Muscle of leg (tissue), 11 donors: ENCODE data around the gene FBXL16. TPM values are rescaled to one million over a fixed set of nuclear protein-coding genes. Genes with fewer than 3 reads are reported as not detected.

ENCODE experiments used
- DNase-seq: peaks from one replicate; pipeline ENCODE4 v3.0.0; 2013
- H3K27ac ChIP-seq: one replicate; pipeline ENCODE4 v1.5.1; 2013; ENCODE audit warnings: mild to moderate bottlenecking, low read length, control low read depth
- H3K27me3 ChIP-seq: one replicate; pipeline ENCODE4 v1.6.1; 2013; ENCODE audit warnings: low read length; ENCODE audit not compliant: control insufficient read depth, insufficient read depth
- H3K36me3 ChIP-seq: one replicate; pipeline ENCODE4 v1.6.1; 2013; ENCODE audit warnings: low read length; ENCODE audit not compliant: control insufficient read depth, insufficient read depth
- H3K4me1 ChIP-seq: one replicate; pipeline ENCODE4 v1.6.1; 2013; ENCODE audit warnings: low read length; ENCODE audit not compliant: control insufficient read depth, insufficient read depth
- H3K4me3 ChIP-seq: one replicate; pipeline ENCODE4 v1.5.1; 2013; ENCODE audit warnings: low read length, control low read depth
- H3K9me3 ChIP-seq: replicated peaks from 2 replicates; pipeline ENCODE4 v1.6.1; 2013; ENCODE audit warnings: low read depth, low read length; ENCODE audit not compliant: control insufficient read depth
- WGBS: methylation state at CpG from one replicate; pipeline ENCODE4 v1.1.5; 2013; ENCODE audit warnings: missing lambda C conversion rate; ENCODE audit not compliant: insufficient coverage; 5-methylcytosine and 5-hydroxymethylcytosine counted together
- polyA plus RNA-seq, 8 donors: library from polyadenylated mRNA; unstranded; fragments of 120-200 nt; gene quantifications; one replicate each; pipeline versions ENCODE4 v1.2.1 to v1.2.3, GENCODE V29; 2013; ENCODE audit warnings: inconsistent platforms in 1 of 8, low replicate concordance in 1 of 8; ENCODE audit not compliant: insufficient read length in 8 of 8, insufficient read depth in 1 of 8
- total RNA-seq: library from RNA; stranded (reverse); fragments of 120-200 nt; gene quantifications from one replicate; pipeline ENCODE4 v1.2.4, GENCODE V29; 2013

FBXL16 gene
- total and polyA plus RNA-seq, 9 donors: 0.18 to 0.87 (median 0.42) TPM; not detected in 1

DNA sequence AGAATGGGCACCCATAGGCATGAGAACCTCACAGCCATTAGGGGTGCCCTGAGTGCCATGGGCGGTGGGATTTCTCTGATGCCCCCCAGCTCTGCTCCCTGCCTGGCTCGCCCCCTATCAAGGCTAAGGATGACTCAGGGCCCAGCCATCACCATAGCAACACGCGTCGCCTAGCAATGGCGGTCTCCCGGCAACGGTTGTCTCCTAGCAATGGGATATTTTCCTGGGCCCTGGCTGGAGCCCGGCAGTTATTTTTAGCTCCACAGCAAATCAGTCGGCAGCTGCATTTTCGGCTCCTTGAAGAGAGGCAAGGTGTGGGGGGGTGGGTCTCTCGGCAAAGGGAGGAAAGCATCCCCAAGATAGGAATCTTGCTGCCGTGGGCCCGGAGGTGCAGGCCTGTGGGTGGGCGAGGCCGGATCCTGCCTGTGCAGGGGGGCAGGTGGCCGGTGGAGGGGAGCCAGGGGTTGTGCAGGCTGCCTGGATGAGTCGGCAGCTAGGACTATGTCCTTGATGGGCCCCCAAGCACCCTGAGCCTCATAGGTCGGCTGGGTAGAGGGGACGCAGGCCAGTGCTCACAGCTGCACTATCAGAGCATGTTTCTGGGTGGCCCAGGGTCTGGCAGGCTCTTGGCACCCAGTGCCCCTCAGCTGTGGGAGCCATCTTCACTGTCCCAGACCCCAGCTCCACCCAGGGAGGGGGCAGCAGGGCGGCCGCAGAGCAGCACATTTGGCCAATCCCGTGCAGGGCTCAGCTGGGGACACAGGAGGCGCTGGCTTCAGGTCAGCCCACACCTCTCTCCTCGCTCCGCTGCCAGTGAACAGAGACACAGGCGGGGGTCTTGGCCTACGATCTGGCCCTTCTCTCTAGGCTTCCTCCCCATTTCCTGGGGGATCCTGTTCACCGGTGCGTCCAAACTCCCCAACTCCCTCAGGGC lies 4.2 kb upstream of the FBXL16 start:
- Histone ChIP-seq H3K36me3 (no peaks in the 10 kb centered on the region), H3K27ac (no peak overlapping the region), H3K27me3 (peaks cover 71% of the 10 kb centered on the region), H3K4me3 (no peak overlapping the region), H3K9me3 (no peaks in the 10 kb centered on the region), H3K4me1 (peaks cover 41% of the 10 kb centered on the region)
- DNase-seq: peak; percentile 78
- 15% methylated on average over 30 of the region's 30 CpGs for WGBS

DNA sequence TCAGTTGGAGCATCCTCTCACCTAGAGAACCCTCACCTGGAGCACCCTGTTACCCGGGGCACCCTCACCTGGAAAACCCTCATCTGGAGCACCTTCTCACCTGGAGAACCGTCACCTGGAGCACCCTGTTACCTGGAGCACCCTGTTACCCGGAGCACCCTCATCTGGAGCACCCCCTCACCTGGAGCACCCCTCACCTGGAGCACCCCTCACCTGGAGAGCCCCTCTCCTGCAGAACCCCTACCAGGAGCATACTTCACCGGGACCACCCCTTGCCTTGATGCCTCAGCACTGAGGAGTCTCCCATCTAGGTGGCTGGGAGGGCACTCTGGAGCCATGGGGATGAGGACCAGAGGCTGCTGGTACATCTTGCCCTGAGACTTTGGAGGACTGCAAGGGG lies 3.4 kb upstream of the FBXL16 start:
- 84% methylated on average over 4 of the region's 4 CpGs for WGBS
- Histone ChIP-seq H3K27me3 (peaks cover 78% of the 10 kb centered on the region), H3K9me3 (no peaks in the 10 kb centered on the region), H3K4me1 (peaks cover 36% of the 10 kb centered on the region), H3K4me3 (no peak overlapping the region), H3K36me3 (no peaks in the 10 kb centered on the region), H3K27ac (no peak overlapping the region)
- DNase-seq: no peak

DNA sequence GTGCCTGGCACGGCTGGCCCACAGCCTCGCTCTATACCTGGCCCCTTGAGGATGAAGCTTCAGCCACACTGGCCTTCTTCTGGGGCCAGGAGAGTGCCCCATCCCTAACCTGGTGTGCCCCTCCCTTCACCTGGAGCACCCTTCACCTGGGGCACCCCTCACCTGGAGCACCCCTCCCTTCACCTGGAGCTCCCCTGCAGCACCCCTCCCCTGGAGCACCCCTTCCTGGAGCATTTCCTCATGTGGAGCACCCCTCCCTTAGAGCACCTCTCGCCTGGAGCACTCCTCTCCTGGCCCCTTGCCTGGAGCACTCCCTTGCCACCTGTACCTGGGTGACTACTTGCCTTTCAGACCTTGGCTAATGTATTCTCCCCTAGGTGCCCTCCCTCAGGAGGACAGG lies 2.4 kb upstream of the FBXL16 start:
- H3K27me3 ChIP-seq: peaks cover 84% of the 10 kb centered on the region
- H3K9me3 ChIP-seq: no peaks in the 10 kb centered on the region
- H3K4me1 ChIP-seq: peaks cover 36% of the 10 kb centered on the region
- no peak for DNase-seq
- H3K36me3 ChIP-seq: no peaks in the 10 kb centered on the region
- no peak overlapping the region for H3K4me3 ChIP-seq
- H3K27ac ChIP-seq: no peak overlapping the region
- WGBS: 50% methylated on average over 1 of the region's 3 CpGs

DNA sequence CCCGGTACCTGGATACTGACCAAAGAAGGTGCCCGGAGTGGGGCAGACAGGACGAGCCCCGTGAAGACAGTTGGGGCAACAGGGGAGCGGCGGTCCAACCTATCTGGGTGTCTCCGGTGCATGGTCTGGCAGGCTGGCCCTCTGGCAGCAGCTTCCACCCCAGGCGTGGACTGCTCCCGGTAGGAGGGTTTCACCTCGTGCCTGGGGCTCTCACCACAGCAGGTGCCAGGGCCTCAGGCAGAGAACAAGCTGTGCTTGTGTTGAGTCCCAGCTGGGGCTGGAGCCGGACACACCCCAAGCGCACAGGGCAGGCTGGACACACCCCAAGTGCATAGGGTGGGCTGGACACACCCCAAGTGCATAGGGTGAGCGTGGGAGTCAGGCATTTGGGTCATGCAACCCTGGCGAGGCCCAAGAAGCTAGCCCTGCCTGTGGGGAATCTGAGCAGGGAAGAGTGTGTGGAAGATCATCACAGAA lies 1.5 kb upstream of the FBXL16 start:
- H3K27ac ChIP-seq: no peak overlapping the region
- H3K4me1 ChIP-seq: peaks cover 36% of the 10 kb centered on the region
- no peaks in the 10 kb centered on the region for H3K36me3 ChIP-seq
- H3K9me3 ChIP-seq: no peaks in the 10 kb centered on the region
- no peak overlapping the region for H3K4me3 ChIP-seq
- WGBS: 33% methylated on average over 14 of the region's 14 CpGs
- DNase-seq: no peak
- H3K27me3 ChIP-seq: peaks cover 90% of the 10 kb centered on the region

DNA sequence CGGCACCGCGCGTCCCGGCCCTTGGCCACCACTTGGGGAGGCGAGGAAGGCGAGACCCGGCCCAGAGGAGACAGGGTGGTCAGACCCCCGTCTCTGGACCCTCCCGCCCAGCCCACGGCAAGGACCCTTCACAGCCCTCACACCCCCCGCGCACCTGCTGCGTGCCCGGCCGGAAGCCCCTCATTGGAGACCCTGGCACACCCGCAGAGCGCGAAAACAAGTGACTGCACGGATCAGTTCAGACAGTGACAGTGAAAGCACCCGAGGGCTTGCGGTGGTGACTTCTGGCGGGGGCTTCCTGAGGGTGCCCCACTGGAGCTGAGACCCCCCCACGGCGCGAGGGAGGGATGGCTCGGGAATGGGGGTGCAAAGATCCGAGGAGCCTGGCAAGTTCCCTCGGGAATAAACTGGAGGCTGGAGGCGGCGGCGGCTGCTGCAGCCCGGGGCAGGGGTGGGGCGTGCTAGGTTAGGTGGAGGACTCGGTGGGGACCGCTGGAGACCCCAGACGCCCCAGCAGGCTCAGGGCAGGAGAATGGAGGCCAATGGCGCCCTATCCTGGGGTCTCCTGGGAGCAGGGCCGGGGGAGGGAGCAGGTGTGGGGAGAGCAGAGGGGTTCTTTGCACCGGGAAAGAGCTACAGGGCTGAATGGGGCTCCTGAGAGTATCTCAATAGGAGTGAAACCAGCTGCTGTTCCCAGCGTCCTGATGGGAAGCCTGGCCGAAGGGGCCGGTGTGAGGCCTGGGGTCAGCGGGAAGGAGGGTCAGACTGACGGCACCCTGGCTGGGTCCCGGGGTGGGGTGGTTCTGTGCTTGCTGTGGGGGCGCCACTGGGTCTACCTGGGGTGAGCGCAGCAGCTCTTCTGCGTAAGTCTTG lies 824 bp upstream of the FBXL16 start:
- Histone ChIP-seq H3K27ac (no peak overlapping the region), H3K4me3 (no peak overlapping the region), H3K4me1 (peaks cover 30% of the 10 kb centered on the region), H3K27me3 (peaks cover 93% of the 10 kb centered on the region), H3K9me3 (no peaks in the 10 kb centered on the region), H3K36me3 (no peaks in the 10 kb centered on the region)
- 3% methylated on average over 48 of the region's 49 CpGs for WGBS
- no peak for DNase-seq

DNA sequence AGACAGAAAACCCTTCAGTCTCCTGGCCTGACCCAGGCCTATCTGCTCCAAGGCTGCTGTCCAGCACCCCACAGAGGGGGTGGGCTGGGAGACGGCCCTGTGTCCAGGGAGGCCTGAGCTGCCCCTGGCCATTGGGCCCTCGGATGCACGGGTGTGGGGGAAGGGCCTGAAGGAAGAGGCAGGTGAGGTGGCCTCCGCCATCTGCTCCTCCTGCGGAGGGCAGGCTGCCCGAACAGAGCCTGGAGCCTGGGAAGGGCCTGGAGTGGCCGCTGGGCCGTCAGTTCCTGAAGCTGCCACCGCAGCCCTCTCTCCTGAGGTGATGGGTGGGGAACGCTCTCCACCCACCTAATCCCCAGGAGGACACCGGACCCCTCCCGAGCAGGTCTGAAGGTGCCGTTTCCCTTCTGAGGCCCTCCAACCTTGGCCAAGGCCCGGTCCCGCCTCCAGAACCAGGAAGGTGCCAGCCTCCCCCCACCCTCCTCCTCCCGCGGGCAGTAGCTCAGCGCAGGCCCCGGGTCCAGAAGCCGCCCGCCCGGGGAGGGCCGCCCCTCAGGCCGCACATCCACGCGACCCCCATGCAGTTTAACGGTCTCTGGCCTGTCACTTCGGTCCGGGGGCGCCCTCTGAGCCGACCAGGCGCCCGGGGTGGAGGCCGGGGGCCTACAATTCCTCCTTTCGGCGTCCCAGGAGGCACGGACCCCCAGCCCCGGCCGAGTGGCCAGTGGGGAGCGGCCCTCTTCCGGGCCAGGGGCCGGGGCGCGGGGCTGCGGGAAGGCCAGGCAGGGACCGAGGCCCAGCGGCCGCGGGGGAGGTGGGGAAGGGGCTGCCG lies 835 bp downstream of the FBXL16 start:
- Histone ChIP-seq H3K27me3 (peaks cover 92% of the 10 kb centered on the region), H3K9me3 (no peaks in the 10 kb centered on the region), H3K27ac (no peak overlapping the region), H3K36me3 (no peaks in the 10 kb centered on the region), H3K4me1 (peaks cover 20% of the 10 kb centered on the region), H3K4me3 (no peak overlapping the region)
- DNase-seq: no peak
- 8% methylated on average over 35 of the region's 50 CpGs for WGBS

DNA sequence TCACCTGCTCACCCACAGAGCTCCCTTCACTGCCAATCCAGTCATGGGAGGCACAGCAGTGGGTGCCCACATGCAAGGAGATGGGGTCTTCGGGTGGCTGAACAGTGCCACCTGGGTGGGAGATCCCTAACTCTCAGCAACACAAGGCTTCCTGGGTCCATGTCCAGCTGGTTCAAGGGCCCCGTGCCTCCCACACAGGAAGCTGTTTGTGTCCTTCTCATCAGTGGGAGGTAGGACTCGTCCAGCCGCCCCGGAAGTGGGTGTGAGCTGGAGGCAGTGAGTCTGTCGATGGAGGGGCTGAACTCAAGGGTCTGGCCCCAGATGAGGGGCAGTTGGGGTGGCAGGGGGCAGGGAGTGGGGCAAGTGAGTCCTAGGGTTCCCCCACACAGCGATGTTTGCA lies 1.6 kb downstream of the FBXL16 start:
- WGBS: 64% methylated on average over 5 of the region's 7 CpGs
- H3K4me1 ChIP-seq: peaks cover 16% of the 10 kb centered on the region
- no peak for DNase-seq
- H3K27ac ChIP-seq: no peak overlapping the region
- peaks cover 93% of the 10 kb centered on the region for H3K27me3 ChIP-seq
- H3K9me3 ChIP-seq: no peaks in the 10 kb centered on the region
- H3K36me3 ChIP-seq: no peaks in the 10 kb centered on the region
- no peak overlapping the region for H3K4me3 ChIP-seq

DNA sequence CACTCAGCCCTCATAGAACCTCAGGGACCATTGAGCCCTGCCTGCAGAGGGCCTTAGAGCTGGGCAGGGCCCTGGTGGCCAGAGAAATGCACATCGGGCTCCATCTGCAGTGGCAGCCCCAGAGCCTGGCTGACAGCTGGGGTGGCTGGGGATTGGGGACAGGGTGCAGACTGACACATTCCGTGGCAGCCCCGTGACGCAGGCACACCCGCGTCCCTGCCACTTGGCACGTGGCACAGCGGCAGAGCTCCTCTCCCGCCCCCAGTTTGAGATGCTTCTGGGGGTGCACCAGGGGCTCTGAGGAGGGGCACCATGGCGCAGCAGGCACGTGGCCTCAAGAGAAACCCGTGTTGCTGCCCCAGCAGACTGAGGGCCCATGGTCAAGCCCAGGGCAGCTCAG lies 2.2 kb downstream of the FBXL16 start:
- no peak for DNase-seq
- Histone ChIP-seq H3K4me1 (peaks cover 16% of the 10 kb centered on the region), H3K4me3 (no peak overlapping the region), H3K27ac (no peak overlapping the region), H3K9me3 (no peaks in the 10 kb centered on the region), H3K36me3 (no peaks in the 10 kb centered on the region), H3K27me3 (peaks cover 88% of the 10 kb centered on the region)
- WGBS: 81% methylated on average over 12 of the region's 12 CpGs

DNA sequence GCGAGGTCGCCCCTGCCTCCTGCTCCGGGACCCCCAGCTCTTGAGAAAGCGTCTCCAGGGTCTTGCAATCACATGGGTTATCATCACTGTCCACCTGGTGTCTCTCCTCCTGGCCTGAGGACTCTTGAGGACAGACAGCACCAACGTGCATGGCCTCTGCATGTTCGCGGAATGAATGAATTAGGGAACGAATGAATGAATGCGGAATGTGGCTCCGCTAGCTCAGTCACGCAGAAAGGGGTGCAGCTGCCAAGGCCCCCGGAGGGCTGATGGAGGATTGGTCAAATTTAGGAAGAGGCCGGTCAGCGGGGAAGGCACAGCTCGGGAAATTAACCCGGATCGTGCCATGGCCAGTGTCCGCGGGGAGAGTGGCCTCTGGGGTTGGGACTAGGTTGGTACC lies 3.3 kb downstream of the FBXL16 start:
- H3K4me1 ChIP-seq: peaks cover 16% of the 10 kb centered on the region
- H3K9me3 ChIP-seq: no peaks in the 10 kb centered on the region
- H3K27me3 ChIP-seq: peaks cover 85% of the 10 kb centered on the region
- no peak overlapping the region for H3K27ac ChIP-seq
- DNase-seq: no peak
- 87% methylated on average over 19 of the region's 19 CpGs for WGBS
- no peak overlapping the region for H3K4me3 ChIP-seq
- no peaks in the 10 kb centered on the region for H3K36me3 ChIP-seq
